ENCODE results near the gene SLC41A2. TPM values are rescaled to one million over a fixed set of nuclear protein-coding genes. Genes with fewer than 3 reads are reported as not detected.
"Not testable (repeated sequence)": the region's sequence is repeated elsewhere in the genome, so short reads cannot be mapped to it uniquely, and the experiment has no call there.

The SLC41A2 gene
- total RNA-seq, 2 donors from 2014 or later: 43.7 to 90.9 TPM

DNA sequence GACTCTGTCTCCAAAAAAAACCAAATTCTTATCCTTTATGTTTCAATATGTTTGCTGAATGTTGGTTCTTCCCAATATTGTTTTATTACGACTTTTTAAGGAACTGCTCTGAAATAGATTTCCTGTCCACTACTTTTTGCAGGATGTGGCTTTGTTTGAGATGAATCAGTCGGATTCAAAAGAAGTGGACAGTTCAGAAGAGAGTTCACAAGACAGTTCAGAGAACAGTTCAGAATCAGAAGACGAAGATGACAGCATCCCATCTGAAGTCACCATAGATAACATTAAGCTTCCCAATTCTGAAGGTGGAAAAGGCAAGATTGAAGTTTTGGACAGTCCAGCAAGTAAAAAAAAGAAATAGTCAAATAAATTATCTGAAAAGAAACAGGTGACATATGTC lies 36.2 kb upstream of the SLC41A2 start:
- H3K9ac ChIP-seq (ENCODE audit: low read depth in 2 of 2, low read length in 2 of 2): no peak overlapping the region
- no peak overlapping the region for H3K4me3 ChIP-seq
- TF ChIP-seq, protein P1, sequence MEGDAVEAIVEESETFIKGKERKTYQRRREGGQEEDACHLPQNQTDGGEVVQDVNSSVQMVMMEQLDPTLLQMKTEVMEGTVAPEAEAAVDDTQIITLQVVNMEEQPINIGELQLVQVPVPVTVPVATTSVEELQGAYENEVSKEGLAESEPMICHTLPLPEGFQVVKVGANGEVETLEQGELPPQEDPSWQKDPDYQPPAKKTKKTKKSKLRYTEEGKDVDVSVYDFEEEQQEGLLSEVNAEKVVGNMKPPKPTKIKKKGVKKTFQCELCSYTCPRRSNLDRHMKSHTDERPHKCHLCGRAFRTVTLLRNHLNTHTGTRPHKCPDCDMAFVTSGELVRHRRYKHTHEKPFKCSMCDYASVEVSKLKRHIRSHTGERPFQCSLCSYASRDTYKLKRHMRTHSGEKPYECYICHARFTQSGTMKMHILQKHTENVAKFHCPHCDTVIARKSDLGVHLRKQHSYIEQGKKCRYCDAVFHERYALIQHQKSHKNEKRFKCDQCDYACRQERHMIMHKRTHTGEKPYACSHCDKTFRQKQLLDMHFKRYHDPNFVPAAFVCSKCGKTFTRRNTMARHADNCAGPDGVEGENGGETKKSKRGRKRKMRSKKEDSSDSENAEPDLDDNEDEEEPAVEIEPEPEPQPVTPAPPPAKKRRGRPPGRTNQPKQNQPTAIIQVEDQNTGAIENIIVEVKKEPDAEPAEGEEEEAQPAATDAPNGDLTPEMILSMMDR (IDR thresholded peaks at IDR 0.05): no peak
- H3K27me3 ChIP-seq: no peaks in the 10 kb centered on the region
- DNase-seq: no peak
- no peaks in the 10 kb centered on the region for H3K36me3 ChIP-seq
- intact Hi-C loops (cut with DNase I): no loop called here
- no peaks in the 10 kb centered on the region for H3K9me3 ChIP-seq
- H3K4me1 ChIP-seq: peaks cover 3% of the 10 kb centered on the region
- no peak overlapping the region for H3K27ac ChIP-seq

DNA sequence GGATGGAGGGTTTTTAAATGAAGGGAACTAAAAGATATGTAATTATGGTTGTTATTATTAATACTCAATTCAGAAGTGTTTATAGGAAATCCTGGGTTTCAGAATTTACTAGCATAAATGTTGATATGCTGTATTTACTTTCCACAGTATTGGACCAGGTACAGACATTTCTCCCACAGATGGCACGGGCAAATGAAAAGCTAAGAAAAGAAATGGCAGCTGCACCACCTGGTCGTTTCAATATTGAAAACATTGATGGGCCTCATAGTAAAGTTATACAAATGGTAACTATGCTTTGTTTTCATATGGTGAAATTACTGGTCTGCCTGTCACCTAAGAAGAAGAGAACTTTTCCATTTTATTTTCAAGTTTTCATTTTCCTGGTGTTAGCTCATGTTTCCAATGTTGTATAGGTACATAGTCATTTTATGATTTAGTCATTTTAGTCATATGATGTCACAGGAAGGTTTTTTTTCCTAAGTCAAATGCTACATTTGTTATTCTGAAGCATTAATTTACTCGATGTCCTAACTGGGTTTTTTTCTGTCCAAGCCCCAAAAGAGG lies 33.6 kb upstream of the SLC41A2 start:
- Histone ChIP-seq H3K36me3 (no peaks in the 10 kb centered on the region), H3K4me3 (no peak overlapping the region), H3K27ac (no peak overlapping the region), H3K9ac (ENCODE audit: low read depth in 2 of 2, low read length in 2 of 2) (no peak overlapping the region), H3K9me3 (no peaks in the 10 kb centered on the region), H3K4me1 (peaks cover 3% of the 10 kb centered on the region), H3K27me3 (no peaks in the 10 kb centered on the region)
- TF ChIP-seq, protein P1 (IDR thresholded peaks at IDR 0.05): no peak
- no peak for DNase-seq
- intact Hi-C loops (cut with DNase I): no loop called here

DNA sequence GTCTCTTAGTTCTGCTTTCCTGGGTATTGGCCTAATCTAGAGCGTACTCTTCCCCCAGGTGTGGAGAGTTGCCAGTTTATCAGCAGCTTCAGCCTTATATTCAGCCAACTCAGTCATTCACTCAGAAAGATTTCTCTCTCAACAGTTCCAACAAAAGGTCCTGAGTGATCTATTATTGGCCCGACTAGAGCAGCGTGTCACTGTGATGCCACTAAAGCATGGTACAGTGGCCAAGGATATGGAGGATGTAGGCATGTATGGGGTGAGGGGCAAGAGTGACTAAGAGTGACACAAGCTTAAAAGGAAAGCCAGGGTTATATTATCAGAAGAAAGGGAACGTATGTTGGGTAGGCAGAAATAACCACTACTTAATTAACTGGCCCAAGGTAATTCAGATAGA lies 32.9 kb upstream of the SLC41A2 start:
- no peaks in the 10 kb centered on the region for H3K9me3 ChIP-seq
- H3K4me1 ChIP-seq: peaks cover 3% of the 10 kb centered on the region
- no peak for DNase-seq
- H3K36me3 ChIP-seq: no peaks in the 10 kb centered on the region
- TF ChIP-seq, protein P1 (IDR thresholded peaks at IDR 0.05): no peak
- no peak overlapping the region for H3K4me3 ChIP-seq
- H3K9ac ChIP-seq (ENCODE audit: low read depth in 2 of 2, low read length in 2 of 2): no peak overlapping the region
- intact Hi-C loops (cut with DNase I): no loop called here
- H3K27me3 ChIP-seq: no peaks in the 10 kb centered on the region
- H3K27ac ChIP-seq: no peak overlapping the region

DNA sequence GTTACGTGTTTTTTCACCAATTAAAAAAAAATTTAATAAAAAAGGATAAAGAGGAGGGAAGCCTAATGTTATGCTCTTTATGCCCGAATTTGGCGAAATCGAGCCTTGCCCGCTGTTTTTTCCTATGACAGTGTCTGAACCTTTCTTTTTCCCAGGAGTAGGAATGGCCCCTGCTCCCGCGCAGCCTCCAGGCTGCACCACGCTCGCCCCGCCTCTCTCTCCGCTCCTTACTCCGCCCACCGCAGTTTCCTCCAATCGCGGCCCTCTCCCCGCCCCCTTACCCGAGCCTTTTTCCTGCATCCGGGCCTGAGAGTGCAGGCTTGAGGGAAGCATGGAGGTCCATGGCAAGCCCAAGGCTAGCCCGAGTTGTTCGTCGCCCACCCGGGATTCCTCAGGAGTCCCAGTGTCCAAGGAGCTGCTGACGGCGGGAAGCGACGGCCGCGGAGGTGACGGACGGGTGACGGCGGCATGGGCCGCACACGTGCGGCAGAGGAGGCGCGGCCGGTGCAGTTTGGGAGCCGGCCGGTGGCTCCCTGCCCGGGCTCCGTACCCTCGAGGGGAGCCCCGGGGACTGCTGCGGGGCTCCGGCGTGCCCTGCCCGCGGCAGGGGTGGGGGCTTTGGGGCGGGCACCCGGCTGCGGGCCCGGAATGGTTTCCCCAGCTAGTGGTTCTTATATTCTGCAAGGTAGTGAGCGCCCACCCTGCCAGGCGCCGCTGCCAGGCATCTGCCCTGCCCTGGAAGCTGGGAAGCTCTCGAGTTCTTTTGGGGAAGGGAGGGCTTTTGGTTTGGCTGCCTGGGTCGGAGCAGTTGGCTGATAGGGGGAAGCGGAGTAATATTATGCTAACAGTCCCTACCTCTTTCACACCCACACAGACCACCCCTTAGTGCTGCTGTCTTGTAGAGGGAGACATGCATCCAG lies 28.2 kb upstream of the SLC41A2 start, which contains the start of gene NOPCHAP1:
Gene NOPCHAP1, plus strand, starts transcription at position 295 of the 920 bp plus-strand sequence. Its CDS starts 37 bp downstream, at position 332.
- Histone ChIP-seq H3K4me1 (peaks cover 3% of the 10 kb centered on the region), H3K4me3 (peak within 1 kb of the TSS; percentile 97), H3K27ac (peak within 1 kb of the TSS; percentile 64), H3K9ac (ENCODE audit: low read depth in 2 of 2, low read length in 2 of 2) (peak within 1 kb of the TSS; percentile 41 to 73), H3K27me3 (no peaks in the 10 kb centered on the region), H3K36me3 (no peaks in the 10 kb centered on the region), H3K9me3 (no peaks in the 10 kb centered on the region)
- TF ChIP-seq, protein P1 (IDR thresholded peaks at IDR 0.05): no peak
- intact Hi-C loops (cut with DNase I): no loop called here
- DNase-seq: peak; percentile 97

DNA sequence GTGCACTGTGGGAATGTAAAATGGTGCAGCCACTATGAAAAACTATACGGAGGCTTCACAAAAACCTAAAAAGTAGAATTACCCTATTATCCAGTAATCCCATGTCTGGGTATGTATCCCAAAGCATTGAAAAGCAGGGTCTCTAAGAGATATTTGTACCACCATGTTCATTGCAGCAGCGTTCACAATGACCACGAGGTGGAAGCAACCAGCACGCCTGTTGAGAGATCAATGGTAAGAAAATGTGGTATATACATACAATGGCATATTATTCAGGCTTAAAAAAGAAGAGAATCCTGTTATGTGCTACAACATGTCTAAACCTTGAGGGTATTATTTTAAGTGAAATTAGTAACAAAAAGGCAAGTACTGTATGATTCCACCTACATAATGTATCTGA lies 27.1 kb upstream of the SLC41A2 start:
- Histone ChIP-seq H3K27me3 (no peaks in the 10 kb centered on the region), H3K4me3 (no peak overlapping the region), H3K9ac (ENCODE audit: low read depth in 2 of 2, low read length in 2 of 2) (no peak overlapping the region), H3K36me3 (no peaks in the 10 kb centered on the region), H3K4me1 (peaks cover 3% of the 10 kb centered on the region), H3K9me3 (no peaks in the 10 kb centered on the region), H3K27ac (no peak overlapping the region)
- DNase-seq: no peak
- intact Hi-C loops (cut with DNase I): no loop called here
- TF ChIP-seq, protein P1 (IDR thresholded peaks at IDR 0.05): no peak

DNA sequence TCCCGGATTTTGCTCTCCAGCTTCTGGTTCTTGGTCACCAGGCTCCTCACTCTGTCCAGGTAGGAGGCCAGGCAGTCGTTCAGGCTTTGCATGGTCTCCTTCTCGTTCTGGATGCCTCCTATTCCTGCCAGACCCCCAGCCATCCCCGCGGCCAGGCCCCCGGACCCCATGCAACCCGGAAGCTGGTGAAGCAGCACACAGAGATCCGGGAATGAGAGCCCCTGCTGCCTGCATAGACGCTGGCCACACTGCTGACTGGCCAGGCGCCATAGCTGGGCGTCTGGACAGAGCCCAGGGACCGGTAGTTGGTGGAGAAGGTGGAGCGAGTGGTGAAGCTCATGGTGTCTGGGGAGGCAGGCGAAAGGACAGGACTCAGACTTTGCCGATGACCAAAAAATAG lies 19.6 kb upstream of the SLC41A2 start:
- DNase-seq; H3K27ac ChIP-seq; H3K9ac ChIP-seq (ENCODE audit: low read depth in 2 of 2, low read length in 2 of 2); H3K36me3 ChIP-seq; H3K4me1 ChIP-seq; H3K27me3 ChIP-seq; intact Hi-C loops (cut with DNase I); H3K9me3 ChIP-seq; H3K4me3 ChIP-seq: not testable (repeated sequence)

Measured in colonic mucosa (tissue), 4 donors.